NCI-H1436 (cell line): ENCODE data around the gene CCNK.

Source experiments
- DNase-seq: peaks from one replicate; lab custom pipeline; 2025; lab: John Stamatoyannopoulos, UW

The CCNK gene

DNA sequence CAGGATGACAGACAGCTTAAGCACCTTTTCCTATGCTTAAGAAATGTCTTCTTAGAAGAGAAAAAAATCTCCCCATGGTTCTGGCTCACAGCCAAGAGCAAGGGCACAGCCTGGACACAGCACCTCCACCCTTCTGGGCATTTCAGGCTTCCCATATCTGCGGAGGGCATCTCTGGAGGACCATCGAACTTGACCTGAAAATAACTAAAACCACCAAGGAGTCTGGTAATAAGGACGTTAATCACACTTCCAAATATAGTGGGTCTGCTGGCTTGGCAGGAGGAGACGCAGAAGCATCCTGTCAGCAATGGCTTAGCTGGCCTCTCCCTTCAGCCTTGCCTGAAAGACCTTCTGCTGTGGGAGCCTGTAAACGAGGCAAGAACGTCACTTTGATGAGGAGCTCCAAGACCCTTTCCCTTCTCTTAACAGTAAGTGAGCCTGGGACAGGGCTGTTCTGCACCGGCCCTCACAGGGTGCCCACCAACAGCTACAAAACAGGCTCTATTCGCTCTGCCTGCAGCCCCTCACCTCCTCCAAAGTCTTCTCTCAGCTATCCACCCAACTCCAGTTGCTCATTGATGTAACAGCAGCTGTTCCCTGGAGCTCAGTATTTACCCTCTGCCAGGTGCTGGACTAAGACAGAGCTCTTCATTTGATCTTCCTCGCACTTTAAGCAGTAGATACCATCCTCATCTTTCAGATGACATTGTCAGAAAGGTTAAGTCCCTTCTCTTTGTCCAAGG is 13.7 kb upstream of the CCNK start:
- no peak for DNase-seq

DNA sequence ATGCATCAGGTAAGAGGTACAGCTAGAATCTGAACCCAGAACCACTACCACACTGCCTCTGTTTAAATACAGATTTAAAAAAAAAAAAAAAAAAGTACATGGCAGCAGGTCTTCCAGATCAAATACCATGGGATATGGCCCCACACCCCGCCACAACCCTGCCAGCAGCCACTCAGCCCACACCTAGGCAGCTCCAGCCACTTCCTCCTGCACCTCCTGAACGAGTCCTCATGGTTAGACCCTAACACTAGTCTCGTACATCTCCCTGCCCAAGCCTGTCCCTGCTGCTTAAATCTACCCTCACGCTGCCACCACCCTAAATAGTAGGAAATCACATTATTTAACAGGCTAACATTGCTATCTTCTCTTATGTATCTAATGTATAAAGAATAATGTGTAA is 13.1 kb upstream of the CCNK start:
- no peak for DNase-seq

DNA sequence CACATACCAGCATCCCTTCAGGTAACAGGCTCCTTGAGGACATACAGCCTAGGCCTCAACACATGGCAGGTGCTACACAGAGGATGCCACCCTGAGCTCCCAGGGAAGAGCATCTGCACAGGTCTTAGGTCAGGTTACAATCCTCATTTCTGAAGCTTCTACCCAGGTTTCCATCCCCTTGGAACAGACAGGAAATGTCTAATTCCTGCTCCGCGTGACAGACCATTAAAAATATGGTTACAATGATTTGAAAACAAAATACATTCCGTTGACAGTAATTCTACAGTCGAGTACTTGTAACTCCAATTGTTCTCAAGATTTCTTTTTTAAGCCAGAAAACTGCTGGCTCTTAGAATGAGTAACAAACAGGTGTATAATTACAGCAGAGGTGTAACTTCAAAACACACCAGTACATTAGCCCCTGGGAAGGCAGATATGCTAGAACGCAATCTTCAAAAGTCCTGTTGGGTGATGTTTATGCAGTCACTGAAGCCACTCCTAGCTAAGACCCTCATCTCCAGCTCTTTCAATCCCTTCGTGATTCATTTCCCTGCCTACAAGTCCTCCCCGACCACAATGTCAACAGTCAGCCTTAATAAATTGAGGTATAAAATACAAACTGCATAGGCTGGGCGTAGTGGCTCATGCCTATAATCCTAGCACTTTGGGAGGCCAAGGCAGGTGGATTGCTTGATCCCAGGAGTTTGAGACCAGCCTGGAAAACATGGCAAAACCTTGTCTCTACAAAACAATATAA is 12.2 kb upstream of the CCNK start:
- DNase-seq, result no peak

- no peak for DNase-seq
Observed at GRCh38 chr14:99471731-99472130, 9.5 kb upstream of the CCNK start.

DNA sequence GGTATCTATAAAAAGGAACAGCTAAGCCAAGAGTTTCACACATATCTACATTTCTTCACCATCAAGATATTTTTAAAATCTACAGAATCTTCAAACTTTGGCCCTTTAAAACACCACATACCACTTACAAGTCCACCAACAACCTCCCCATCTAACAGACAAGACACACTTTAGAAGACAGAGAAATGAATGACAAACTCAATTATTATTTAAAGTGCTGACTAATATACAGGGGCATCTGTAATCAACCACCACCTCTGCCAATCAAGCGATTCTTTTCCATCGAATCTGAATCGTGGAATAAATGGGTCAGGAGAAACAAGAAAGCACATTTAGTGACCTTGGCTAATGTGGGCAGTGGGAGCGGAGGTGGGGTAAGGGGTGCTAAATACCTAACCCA is 8.3 kb upstream of the CCNK start:
- DNase-seq, result no peak

DNA sequence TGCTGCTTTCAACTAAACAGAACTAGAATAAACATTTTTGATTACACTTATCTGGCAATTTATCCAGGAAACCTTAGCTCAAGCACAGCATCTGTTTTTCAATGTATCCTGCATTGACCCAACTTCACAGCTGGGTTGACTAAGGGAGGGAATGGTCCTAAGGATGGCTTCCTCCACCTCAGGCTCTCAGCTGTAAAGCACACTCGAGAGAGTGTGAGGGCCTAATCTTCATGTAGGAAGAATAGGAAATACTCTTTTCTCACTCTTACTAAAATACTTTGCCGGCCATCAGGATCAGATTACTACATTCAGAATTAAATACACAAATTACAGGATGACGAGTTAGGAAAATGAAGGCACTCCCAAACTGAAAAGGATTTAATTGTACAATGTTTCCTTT is 7.8 kb upstream of the CCNK start:
- DNase-seq, result no peak

- DNase-seq, result no peak
Observed at GRCh38 chr14:99475179-99475578, 6.0 kb upstream of the CCNK start.

GRCh38 chr14:99475660-99476059 is 5.5 kb upstream of the CCNK start:
- DNase-seq, result no peak

DNA sequence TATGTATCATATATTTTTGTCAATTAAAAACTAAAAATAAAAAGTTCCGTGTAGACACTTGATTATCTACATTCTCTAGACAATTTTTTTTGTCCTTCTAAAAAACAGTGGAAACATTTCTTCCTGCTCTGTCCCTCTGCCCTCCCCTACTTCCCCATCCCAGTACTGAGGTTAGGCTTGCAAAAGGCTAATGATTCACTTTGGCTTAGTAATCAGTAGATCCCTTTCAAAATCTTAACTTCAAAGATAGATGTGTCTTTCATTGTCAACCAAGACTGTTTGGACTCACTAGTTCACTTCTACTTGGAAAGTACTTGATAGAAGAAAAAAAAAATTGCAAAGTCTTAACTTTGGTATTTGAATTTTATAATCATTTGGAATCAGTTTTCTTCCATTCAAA is 4.3 kb upstream of the CCNK start:
- no peak for DNase-seq

DNA sequence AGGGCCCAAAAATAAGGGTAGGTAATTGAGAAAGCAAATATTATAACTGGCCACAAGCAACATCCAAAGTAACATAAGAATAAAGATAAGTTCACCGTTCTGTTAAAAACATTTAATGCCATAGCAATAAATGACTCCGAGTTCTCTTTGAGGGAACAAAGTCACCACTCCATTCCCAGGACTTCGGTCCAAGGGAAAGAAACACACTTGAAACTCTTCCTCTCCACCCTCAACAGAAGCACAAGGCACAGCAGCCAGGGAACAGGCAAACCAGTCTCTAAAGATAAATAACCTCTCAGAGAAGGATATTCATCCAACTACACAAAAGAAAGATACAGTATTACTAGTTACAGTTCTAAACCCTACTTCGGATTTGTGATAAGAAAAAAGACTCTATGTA is 3.1 kb upstream of the CCNK start:
- no peak for DNase-seq

DNA sequence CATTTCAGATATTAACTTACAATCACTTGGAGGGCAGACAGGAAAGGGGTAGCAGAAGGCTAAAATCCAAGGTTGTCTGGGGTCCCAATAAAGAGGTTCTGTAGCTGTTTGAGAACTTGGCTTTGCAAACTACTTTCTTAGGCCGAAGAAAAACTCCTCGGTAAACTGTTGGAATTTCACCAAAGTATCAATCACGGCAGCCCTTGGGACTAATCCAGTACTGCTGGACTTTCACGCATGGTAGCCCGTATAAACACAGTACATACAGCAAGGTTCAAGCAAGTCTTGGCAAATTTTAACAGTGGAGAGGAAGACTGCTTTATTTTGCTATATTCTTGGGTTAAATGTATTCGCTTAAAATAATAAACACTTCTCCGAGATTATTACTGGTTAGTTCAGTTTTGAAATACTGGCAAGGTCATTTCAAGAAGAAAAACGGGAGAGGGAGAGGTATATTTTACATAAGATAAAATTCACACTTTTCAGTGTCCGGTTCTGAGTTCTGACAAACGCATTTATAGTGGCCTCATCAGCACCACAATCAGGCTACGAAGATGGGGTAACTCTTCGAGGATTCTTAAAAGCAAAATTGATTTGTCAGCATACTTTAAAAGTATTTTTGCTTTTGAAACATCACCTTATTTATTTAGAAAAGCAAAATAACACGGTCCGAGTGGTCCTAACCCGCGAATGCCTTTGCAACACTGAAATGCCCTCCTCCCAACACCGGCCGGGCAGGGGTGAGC is 1.9 kb upstream of the CCNK start:
- no peak for DNase-seq

- DNase-seq, result no peak
Observed at GRCh38 chr14:99479906-99480869, 1.0 kb upstream of the CCNK start, which contains the start of gene SETD3. Gene SETD3 (minus strand): TSS chr14:99480859. CDS start chr14:99465805, 15,054 bp downstream.

- no peak for DNase-seq
Observed at GRCh38 chr14:99481745-99482099, 513 bp downstream of the CCNK start.

DNA sequence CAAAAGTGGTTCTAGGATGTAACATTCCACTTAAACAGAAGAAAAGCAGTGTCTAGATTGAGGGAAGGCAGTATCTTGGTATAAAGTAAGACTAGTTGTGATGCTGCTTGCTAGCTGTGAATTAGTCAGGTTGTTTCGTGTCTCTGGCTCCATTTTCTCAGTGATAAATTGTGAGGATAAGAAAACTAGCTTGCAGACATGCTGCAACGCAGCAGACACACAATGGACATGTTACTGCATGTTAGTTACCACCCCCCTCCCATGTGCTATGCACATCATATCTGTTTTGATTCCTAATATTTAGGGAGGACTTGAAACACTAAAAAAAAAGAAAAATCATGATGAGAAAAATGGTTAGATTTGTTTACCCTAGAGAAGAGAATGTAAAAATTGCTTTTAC is 2.9 kb downstream of the CCNK start:
- DNase-seq, result no peak

- DNase-seq, result no peak
Observed at GRCh38 chr14:99497341-99497740, 16.1 kb downstream of the CCNK start.

DNA sequence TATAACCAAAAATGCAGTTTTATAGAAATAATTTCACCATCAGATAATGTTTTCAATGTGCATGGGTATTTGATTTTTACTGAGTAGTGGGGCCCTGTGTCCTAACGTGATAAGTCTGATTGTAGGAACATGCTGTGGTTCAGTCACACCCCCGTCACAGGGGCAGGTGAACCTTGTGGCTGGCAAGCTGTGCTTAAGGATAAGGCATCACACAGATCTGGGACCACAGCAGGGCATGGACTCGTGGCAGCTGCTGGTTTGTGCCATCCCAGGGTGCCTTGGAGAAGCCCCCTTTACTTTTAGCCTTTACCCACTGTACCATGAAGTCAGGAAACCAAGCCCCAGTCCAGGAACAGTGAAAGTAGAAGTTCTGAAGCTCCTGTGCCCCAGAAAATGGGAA is 16.7 kb downstream of the CCNK start:
- no peak for DNase-seq

GRCh38 chr14:99502989-99503421 is 21.8 kb downstream of the CCNK start:
- no peak for DNase-seq

GRCh38 chr14:99503848-99504453 is 22.7 kb downstream of the CCNK start:
- no peak for DNase-seq

DNA sequence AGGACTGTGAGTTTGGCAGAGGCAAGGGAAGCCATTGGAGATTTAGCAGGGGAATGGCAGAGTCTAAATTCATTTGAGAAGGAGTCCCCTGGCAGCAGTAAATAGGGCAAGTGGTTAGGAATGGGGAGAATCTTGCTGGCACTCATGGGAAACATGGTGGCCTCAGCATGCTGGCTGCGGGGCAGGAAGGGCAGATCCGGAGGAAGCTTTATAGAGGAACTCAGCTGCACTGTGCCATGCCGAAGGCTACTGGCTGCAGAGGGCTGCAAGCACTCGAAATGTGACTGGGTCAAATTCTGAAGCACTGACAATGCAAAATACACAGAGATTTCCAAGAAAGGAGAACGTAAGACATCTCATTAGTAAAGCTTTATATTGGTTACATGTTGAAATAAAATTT is 23.9 kb downstream of the CCNK start:
- no peak for DNase-seq

- DNase-seq, result no peak
Observed at GRCh38 chr14:99506276-99506675, 25.1 kb downstream of the CCNK start.
